Panc1 (cell line): ENCODE results near the gene HSPD1.

ENCODE experiments used
- CTCF ChIP-seq: fragments of 450-650 bp; IDR thresholded peaks from 2 replicates; pipeline ENCODE4 v1.5.1; 2017; ENCODE audit warnings: mild to moderate bottlenecking
- REST ChIP-seq, 2 experiments: IDR thresholded peaks; 2 replicates each; pipeline ENCODE4 v1.6.1; 2011 to 2012; ENCODE audit warnings: low read depth in 2 of 2, control low read depth in 1 of 2, low read length in 1 of 2, mild to moderate bottlenecking in 1 of 2, moderate library complexity in 1 of 2; ENCODE audit not compliant: insufficient read depth in 1 of 2
- TCF7L2 ChIP-seq: IDR thresholded peaks from 2 replicates; pipeline ENCODE4 v1.6.1; 2011; ENCODE audit warnings: mild to moderate bottlenecking, low read depth, low read length, inconsistent platforms

- no peak for TF ChIP-seq REST (IDR thresholded peaks at IDR 0.05; ENCODE audit: insufficient read depth in 1 of 2, low read depth in 2 of 2, low read length in 1 of 2)
- TF ChIP-seq CTCF: no peak
- no peak for TF ChIP-seq TCF7L2
Measured at GRCh38 chr2:197539734-197540133, 40.1 kb upstream of the HSPD1 start.
